Calu3 (cell line): ENCODE results near the gene EGR4. TPM values are rescaled to one million over a fixed set of nuclear protein-coding genes. Genes with fewer than 3 reads are reported as not detected.
A peak's percentile ranks its signal among the peaks of the same experiment; 100 is the strongest.

ENCODE experiments used
- BruUV-seq: library from RNA; stranded (reverse); fragments of 400-500 nt; replicated peaks from 2 replicates; lab custom pipeline; 2021; lab: Mats Ljungman, UMichigan
- CTCF ChIA-PET: fragments of 300-600 bp; sonication (Branson Sonifier 250); formaldehyde crosslinking; loops from one replicate; lab custom pipeline; 2022; ENCODE audit warnings: antibody characterized with exemption; lab: Charles Lee
- DNase-seq: peaks from one replicate; pipeline ENCODE4 v3.0.0; 2022
- H3K27ac Mint-ChIP-seq: one replicate; pipeline ENCODE4 v1.8.0; 2022; ENCODE audit warnings: mixed read lengths; ENCODE audit not compliant: unreplicated experiment
- H3K27me3 Mint-ChIP-seq: one replicate; pipeline ENCODE4 v1.8.0; 2022; ENCODE audit warnings: mixed read lengths; ENCODE audit not compliant: unreplicated experiment
- H3K36me3 Mint-ChIP-seq: one replicate; pipeline ENCODE4 v1.8.0; 2022; ENCODE audit warnings: mild to moderate bottlenecking, moderate library complexity, mixed read lengths; ENCODE audit not compliant: insufficient read depth, unreplicated experiment
- H3K4me1 Mint-ChIP-seq: one replicate; pipeline ENCODE4 v1.8.0; 2022; ENCODE audit warnings: mild to moderate bottlenecking, low read depth, mixed read lengths; ENCODE audit not compliant: unreplicated experiment
- H3K4me3 Mint-ChIP-seq: one replicate; pipeline ENCODE4 v1.8.0; 2022; ENCODE audit warnings: mild to moderate bottlenecking, low read depth, moderate library complexity, mixed read lengths; ENCODE audit not compliant: unreplicated experiment
- H3K9me3 Mint-ChIP-seq: one replicate; pipeline ENCODE4 v1.8.0; 2022; ENCODE audit warnings: low read depth, mixed read lengths; ENCODE audit not compliant: unreplicated experiment
- intact Hi-C: fragments of 100-400 bp; cut with micrococcal nuclease; formaldehyde crosslinking; loops from one replicate; pipeline ENCODE4 v1.10.0; 2022; ENCODE audit not compliant: unreplicated experiment
- total RNA-seq: library from RNA; stranded (reverse); gene quantifications from 2 replicates; pipeline ENCODE4 v1.2.3, GENCODE V29; 2022
- TF ChIP-seq, protein P1 (sequence below): fragments of 200-600 bp; IDR thresholded peaks from one replicate; pipeline ENCODE4 v1.8.0; 2022; ENCODE audit warnings: antibody characterized with exemption; ENCODE audit not compliant: unreplicated experiment

The EGR4 gene
- total RNA-seq, 1 experiment from 2014 or later: 0.68 TPM

DNA sequence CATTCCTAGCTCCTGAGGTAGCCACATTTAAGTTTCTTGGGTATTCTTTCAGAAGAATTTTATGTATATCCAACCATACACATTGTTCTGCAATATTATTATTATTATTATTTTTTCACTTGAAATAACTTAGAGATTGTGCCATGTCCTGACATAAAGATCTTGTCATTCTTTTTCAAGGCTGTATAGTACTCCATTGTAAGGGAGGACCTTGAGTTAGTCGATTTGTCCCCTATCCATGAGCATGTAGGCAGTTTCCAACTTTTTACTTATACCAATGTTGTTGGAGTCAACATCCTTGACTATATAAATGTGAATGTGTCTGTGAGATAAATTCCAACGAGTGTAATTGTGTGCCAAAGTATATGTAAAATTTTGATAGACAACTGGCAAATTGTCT, 891 bp upstream of the EGR4 start:
- CTCF ChIA-PET: interaction anchor here (1.5 kb wide), 1 partner anchor 66 kb away, joined by 4 read pairs; no protein-coding TSS in a partner anchor
- TF ChIP-seq, protein P1, sequence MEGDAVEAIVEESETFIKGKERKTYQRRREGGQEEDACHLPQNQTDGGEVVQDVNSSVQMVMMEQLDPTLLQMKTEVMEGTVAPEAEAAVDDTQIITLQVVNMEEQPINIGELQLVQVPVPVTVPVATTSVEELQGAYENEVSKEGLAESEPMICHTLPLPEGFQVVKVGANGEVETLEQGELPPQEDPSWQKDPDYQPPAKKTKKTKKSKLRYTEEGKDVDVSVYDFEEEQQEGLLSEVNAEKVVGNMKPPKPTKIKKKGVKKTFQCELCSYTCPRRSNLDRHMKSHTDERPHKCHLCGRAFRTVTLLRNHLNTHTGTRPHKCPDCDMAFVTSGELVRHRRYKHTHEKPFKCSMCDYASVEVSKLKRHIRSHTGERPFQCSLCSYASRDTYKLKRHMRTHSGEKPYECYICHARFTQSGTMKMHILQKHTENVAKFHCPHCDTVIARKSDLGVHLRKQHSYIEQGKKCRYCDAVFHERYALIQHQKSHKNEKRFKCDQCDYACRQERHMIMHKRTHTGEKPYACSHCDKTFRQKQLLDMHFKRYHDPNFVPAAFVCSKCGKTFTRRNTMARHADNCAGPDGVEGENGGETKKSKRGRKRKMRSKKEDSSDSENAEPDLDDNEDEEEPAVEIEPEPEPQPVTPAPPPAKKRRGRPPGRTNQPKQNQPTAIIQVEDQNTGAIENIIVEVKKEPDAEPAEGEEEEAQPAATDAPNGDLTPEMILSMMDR: no peak
- Mint-ChIP-seq H3K4me3 (peak overlapping the region; percentile 74), H3K27me3 (peaks cover 78% of the 10 kb centered on the region), H3K27ac (no peak overlapping the region), H3K36me3 (peaks cover 18% of the 10 kb centered on the region), H3K4me1 (peaks cover 8% of the 10 kb centered on the region), H3K9me3 (no peaks in the 10 kb centered on the region)
- DNase-seq: no peak
- intact Hi-C loops: no loop called here
- BruUV-seq: no TSS peak

- DNase-seq: peak; percentile 4
- intact Hi-C loops: no loop called here
- TF ChIP-seq, protein P1: no peak
- no TSS peak for BruUV-seq
- Mint-ChIP-seq H3K36me3 (peaks cover 18% of the 10 kb centered on the region), H3K4me1 (peaks cover 8% of the 10 kb centered on the region), H3K9me3 (no peaks in the 10 kb centered on the region), H3K4me3 (peak overlapping the region; percentile 74), H3K27me3 (peaks cover 89% of the 10 kb centered on the region), H3K27ac (peak overlapping the region; percentile 64)
- CTCF ChIA-PET: interaction anchor here (0.6 to 1.5 kb wide), 2 partner anchors 67 to 107 kb away, joined by 4 read pairs; no protein-coding TSS in a partner anchor
These were observed 328 bp downstream of the EGR4 start for GRCh38 chr2:73292906-73293533.

DNA sequence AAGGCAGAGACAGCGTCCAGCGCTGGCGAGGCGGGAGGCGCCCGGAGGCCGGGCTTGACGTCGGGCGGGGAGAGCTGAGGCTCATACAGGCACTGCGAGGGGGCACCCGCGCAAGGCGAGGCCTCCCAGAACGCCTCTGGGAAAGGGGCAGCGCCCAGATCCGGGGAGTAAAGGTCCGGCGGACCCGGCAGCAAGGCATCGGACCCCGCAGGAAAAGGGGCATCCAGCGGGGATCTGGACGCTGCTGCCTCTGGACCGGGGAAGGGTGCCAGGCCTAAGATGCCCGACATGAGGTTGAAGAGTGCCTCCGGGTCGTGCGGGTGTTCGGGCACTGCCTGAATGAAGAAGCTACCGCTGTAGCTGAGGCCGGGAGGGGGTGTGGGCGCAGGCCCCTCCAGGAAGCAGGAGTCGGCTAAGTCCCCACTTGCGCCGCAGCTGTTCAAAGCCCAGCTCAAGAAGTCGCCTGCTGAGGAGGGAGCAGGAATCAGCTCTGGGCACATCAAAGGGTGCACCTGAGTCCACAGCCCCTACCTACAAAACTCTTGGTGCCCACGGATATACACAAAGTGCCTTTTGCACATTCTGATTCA, 937 bp downstream of the EGR4 start:
- H3K27me3 Mint-ChIP-seq: peaks cover 87% of the 10 kb centered on the region
- H3K4me3 Mint-ChIP-seq: peak overlapping the region; percentile 74
- TF ChIP-seq, protein P1: no peak
- H3K27ac Mint-ChIP-seq: no peak overlapping the region
- peaks cover 8% of the 10 kb centered on the region for H3K4me1 Mint-ChIP-seq
- H3K9me3 Mint-ChIP-seq: no peaks in the 10 kb centered on the region
- peaks cover 18% of the 10 kb centered on the region for H3K36me3 Mint-ChIP-seq
- no peak for DNase-seq
- intact Hi-C loops: no loop called here
- BruUV-seq: TSS peak; percentile 67
- CTCF ChIA-PET: interaction anchor here (1.5 kb wide), 1 partner anchor 68 kb away, joined by 4 read pairs; no protein-coding TSS in a partner anchor

- DNase-seq: no peak
- Mint-ChIP-seq H3K4me1 (peaks cover 8% of the 10 kb centered on the region), H3K9me3 (no peaks in the 10 kb centered on the region), H3K36me3 (peaks cover 18% of the 10 kb centered on the region), H3K4me3 (peak overlapping the region; percentile 44), H3K27ac (peak overlapping the region; percentile 37), H3K27me3 (peaks cover 87% of the 10 kb centered on the region)
- no TSS peak for BruUV-seq
- intact Hi-C loops: loop anchor here (2.0 kb wide), 1 partner anchor 51 kb away; no protein-coding TSS in a partner anchor
- CTCF ChIA-PET: no interaction called here
- TF ChIP-seq, protein P1: no peak
These were observed 1.7 kb downstream of the EGR4 start for GRCh38 chr2:73291461-73292315.
